A673 (cell line): Measurements from ENCODE around the gene DIPK1A. TPM values are rescaled to one million over a fixed set of nuclear protein-coding genes. Genes with fewer than 3 reads are reported as not detected.

Experiments used
- BruUV-seq: library from RNA; stranded (reverse); fragments of 400-500 nt; replicated peaks from 2 replicates; lab custom pipeline; 2021; lab: Mats Ljungman, UMichigan
- CTCF ChIA-PET: fragments of 300-600 bp; sonication (Branson Sonifier 250); formaldehyde crosslinking; loops from one replicate; lab custom pipeline; 2022; ENCODE audit warnings: antibody characterized with exemption; lab: Charles Lee
- POLR2A ChIA-PET: fragments of 300-600 bp; sonication (Branson Sonifier 250); formaldehyde crosslinking; loops from one replicate; lab custom pipeline; 2022; ENCODE audit warnings: antibody characterized with exemption; ENCODE audit not compliant: low non-redundant PET; lab: Charles Lee
- DNase-seq: peaks from one replicate; pipeline ENCODE4 v3.0.0-alpha.2; 2015; ENCODE audit warnings: low spot score
- H3K27ac ChIP-seq: fragments of 200-600 bp; sonication (generic); 2 replicates; pipeline ENCODE4 v1.5.1; 2016; ENCODE audit warnings: mixed run types, low read depth, mild to moderate bottlenecking, mixed read lengths, antibody characterized with exemption, low read length; ENCODE audit not compliant: poor library complexity, severe bottlenecking
- H3K27me3 ChIP-seq: fragments of 200-600 bp; sonication (generic); replicated peaks from 2 replicates; pipeline ENCODE4 v1.6.1; 2017; ENCODE audit warnings: mixed run types, low read depth, mild to moderate bottlenecking, mixed read lengths, antibody characterized with exemption, low read length; ENCODE audit not compliant: insufficient read depth, poor library complexity
- H3K36me3 ChIP-seq: fragments of 200-600 bp; sonication (generic); 2 replicates; pipeline ENCODE4 v1.6.1; 2016; ENCODE audit warnings: mixed run types, mild to moderate bottlenecking, mixed read lengths, antibody characterized with exemption, low read length; ENCODE audit not compliant: insufficient read depth, poor library complexity, severe bottlenecking
- H3K4me1 ChIP-seq: fragments of 200-600 bp; sonication (generic); 2 replicates; pipeline ENCODE4 v1.6.1; 2017; ENCODE audit warnings: mixed run types, mild to moderate bottlenecking, mixed read lengths, antibody characterized with exemption, low read length; ENCODE audit not compliant: insufficient read depth, poor library complexity, severe bottlenecking
- H3K4me3 ChIP-seq: fragments of 200-600 bp; sonication (generic); 2 replicates; pipeline ENCODE4 v1.5.1; 2016; ENCODE audit warnings: low read depth, mixed run types, mild to moderate bottlenecking, mixed read lengths, low read length; ENCODE audit not compliant: poor library complexity, severe bottlenecking
- H3K9me3 ChIP-seq: fragments of 200-600 bp; sonication (generic); 2 replicates; pipeline ENCODE4 v1.6.1; 2016; ENCODE audit warnings: mixed run types, low read depth, mild to moderate bottlenecking, mixed read lengths, antibody characterized with exemption, low read length; ENCODE audit not compliant: poor library complexity, severe bottlenecking
- EZH2 ChIP-seq: fragments of 200-600 bp; sonication (generic); IDR thresholded peaks from 2 replicates; pipeline ENCODE4 v1.6.1; 2017; ENCODE audit warnings: borderline replicate concordance, low read depth, mild to moderate bottlenecking, mixed read lengths, antibody characterized with exemption, low read length; ENCODE audit not compliant: poor library complexity, severe bottlenecking
- intact Hi-C: fragments of 100-400 bp; cut with micrococcal nuclease; formaldehyde crosslinking; loops from one replicate; pipeline ENCODE4 v1.10.0; 2022; ENCODE audit not compliant: unreplicated experiment
- total RNA-seq: library from RNA; stranded (reverse); gene quantifications from 2 replicates; pipeline ENCODE4 v1.2.3, GENCODE V29; 2021
- TF ChIP-seq, protein P1 (sequence below): fragments of 300-800, 200-600 bp; sonication (generic); conservative IDR thresholded peaks from 2 replicates; pipeline ENCODE4 v1.5.1; 2017; ENCODE audit warnings: low read depth, mild to moderate bottlenecking, antibody characterized with exemption, low read length, moderate library complexity, mixed read lengths

Gene DIPK1A
- total RNA-seq, 1 experiment from 2014 or later, result 10.9 TPM

DNA sequence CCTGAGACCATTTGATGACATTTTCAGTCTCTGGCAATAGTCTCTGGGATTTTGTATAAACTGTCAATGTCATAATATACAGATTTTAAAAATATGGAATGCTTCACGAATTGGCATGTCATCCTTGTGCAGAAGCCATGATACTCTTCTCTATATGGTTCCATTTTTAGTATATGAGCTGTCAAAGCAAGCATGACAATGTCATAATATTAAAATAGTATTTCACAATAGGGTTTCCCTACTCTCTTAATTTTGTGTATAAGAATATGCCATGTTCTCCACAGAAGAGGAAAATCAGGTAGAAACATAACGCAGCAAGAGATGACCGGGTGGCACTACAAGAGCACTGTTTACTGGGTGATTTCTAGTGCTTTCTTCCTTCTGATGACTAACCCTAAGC is 8.3 kb upstream of the DIPK1A start:
- H3K9me3 ChIP-seq, result no peaks in the 10 kb centered on the region
- no peak overlapping the region for H3K27ac ChIP-seq
- no peaks in the 10 kb centered on the region for H3K27me3 ChIP-seq
- peaks cover 15% of the 10 kb centered on the region for H3K4me1 ChIP-seq
- TF ChIP-seq, protein P1, sequence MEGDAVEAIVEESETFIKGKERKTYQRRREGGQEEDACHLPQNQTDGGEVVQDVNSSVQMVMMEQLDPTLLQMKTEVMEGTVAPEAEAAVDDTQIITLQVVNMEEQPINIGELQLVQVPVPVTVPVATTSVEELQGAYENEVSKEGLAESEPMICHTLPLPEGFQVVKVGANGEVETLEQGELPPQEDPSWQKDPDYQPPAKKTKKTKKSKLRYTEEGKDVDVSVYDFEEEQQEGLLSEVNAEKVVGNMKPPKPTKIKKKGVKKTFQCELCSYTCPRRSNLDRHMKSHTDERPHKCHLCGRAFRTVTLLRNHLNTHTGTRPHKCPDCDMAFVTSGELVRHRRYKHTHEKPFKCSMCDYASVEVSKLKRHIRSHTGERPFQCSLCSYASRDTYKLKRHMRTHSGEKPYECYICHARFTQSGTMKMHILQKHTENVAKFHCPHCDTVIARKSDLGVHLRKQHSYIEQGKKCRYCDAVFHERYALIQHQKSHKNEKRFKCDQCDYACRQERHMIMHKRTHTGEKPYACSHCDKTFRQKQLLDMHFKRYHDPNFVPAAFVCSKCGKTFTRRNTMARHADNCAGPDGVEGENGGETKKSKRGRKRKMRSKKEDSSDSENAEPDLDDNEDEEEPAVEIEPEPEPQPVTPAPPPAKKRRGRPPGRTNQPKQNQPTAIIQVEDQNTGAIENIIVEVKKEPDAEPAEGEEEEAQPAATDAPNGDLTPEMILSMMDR, result no peak
- no peak for TF ChIP-seq EZH2
- no peak for DNase-seq
- no TSS peak for BruUV-seq
- H3K36me3 ChIP-seq, result no peaks in the 10 kb centered on the region
- CTCF ChIA-PET, result no interaction called here
- intact Hi-C loops, result no loop called here
- POLR2A ChIA-PET, result no interaction called here
- no peak overlapping the region for H3K4me3 ChIP-seq

DNA sequence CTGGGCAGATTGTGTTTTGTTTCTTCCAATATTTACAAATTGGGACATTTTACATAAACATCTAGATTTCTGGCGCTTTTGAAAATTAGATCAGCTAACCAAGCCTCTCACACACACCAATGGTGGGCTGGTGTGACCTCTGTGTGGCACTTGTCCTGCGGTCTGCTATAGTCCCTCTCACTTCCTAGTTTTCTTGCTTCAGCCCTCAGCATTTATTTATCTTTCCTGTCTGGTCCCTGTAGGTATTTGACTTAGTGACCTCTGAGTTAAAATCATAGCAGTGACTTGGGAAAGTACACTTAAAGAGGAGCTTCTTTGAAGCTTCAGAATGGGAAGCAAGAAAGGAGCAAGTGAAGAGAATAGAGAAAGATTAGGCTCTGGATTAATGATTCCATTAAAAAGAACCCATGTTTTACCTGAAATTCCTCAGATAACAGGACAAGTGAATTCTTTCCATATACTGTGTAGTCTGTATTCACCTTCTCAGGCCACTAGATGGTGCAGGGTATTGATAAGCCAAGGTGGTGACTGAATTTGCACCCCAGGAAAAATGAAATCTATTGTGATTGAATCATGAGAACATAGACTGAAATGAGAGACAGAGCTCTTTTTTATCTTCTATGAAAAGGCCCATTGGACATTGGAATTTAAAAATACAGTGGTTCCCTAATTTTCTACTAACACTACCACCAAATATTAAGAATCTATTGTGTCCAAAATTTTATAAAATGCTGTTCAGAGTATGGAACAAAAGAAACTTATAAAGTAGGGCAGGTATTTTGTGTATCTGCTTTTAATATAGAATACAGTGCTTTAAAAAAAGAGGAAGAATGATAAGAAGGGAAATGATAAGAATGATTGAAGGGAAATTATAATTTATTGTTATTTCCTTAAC is 7.1 kb upstream of the DIPK1A start:
- DNase-seq, result peak; percentile 45
- H3K4me3 ChIP-seq, result no peak overlapping the region
- intact Hi-C loops, result loop anchor here (1.0 kb wide), 1 partner anchor 94 kb away; no protein-coding TSS in a partner anchor
- CTCF ChIA-PET, result interaction anchor here (1.0 kb wide), 1 partner anchor 26 kb away, joined by 3 read pairs; no protein-coding TSS in a partner anchor
- POLR2A ChIA-PET, result no interaction called here
- H3K27ac ChIP-seq, result no peak overlapping the region
- no peaks in the 10 kb centered on the region for H3K36me3 ChIP-seq
- H3K9me3 ChIP-seq, result no peaks in the 10 kb centered on the region
- H3K27me3 ChIP-seq, result no peaks in the 10 kb centered on the region
- TF ChIP-seq, protein P1, result peak; percentile 59
- TF ChIP-seq EZH2, result no peak
- H3K4me1 ChIP-seq, result peaks cover 15% of the 10 kb centered on the region
- no TSS peak for BruUV-seq

DNA sequence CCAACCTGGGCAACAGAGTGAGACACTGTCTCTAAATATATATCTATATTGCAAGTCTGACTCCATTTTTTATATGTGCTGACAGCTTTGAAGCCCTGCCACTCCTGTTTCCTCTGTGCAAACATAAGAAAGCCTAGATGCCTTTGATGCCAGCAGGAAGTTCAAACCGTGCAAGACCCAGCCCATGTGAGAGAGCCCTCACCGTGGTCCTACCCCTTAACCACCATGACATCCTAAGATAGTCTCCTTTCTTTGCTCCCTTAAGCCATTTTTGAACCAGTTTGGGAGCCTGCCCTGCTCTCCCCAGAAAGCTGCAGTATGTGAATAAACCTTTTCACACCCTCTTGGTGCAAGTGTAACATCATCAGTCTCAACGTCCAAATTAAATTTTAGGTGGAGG is 3.7 kb upstream of the DIPK1A start:
- no peaks in the 10 kb centered on the region for H3K9me3 ChIP-seq
- H3K4me1 ChIP-seq, result peaks cover 5% of the 10 kb centered on the region
- DNase-seq, result no peak
- ChIA-PET POLR2A (no interaction called here), CTCF (no interaction called here)
- H3K27me3 ChIP-seq, result no peaks in the 10 kb centered on the region
- H3K36me3 ChIP-seq, result no peaks in the 10 kb centered on the region
- H3K27ac ChIP-seq, result no peak overlapping the region
- no TSS peak for BruUV-seq
- no peak overlapping the region for H3K4me3 ChIP-seq
- no peak for TF ChIP-seq EZH2
- TF ChIP-seq, protein P1, result no peak
- intact Hi-C loops, result loop anchor here (5.0 kb wide), 1 partner anchor 83 kb away; no protein-coding TSS in a partner anchor
